Limb (tissue), 2 donors: Measurements from ENCODE around the gene COL6A6.

Experiments used
- DNase-seq, 2 donors: peaks; one replicate each; pipeline ENCODE4 v3.0.0-alpha.2; 2016; ENCODE audit errors: extremely low spot score in 2 of 2

Gene COL6A6

GRCh38 chr3:130516645-130517512, at the start of gene COL6A6:
Gene COL6A6 (plus strand): TSS chr3:130517177. CDS start chr3:130560365, 43,188 bp downstream.
- DNase-seq, result peak in 1 of 2 donors; percentile 62

- no peak for DNase-seq
These were observed 48.7 kb upstream of the COL6A6 start for GRCh38 chr3:130468311-130468710.

GRCh38 chr3:130470126-130470525, 46.9 kb upstream of the COL6A6 start:
- DNase-seq, result no peak

GRCh38 chr3:130473416-130473815, 43.6 kb upstream of the COL6A6 start:
- DNase-seq, result no peak

GRCh38 chr3:130480736-130481135, 36.2 kb upstream of the COL6A6 start:
- peak; percentile 39 to 60 for DNase-seq

GRCh38 chr3:130488288-130488687, 28.7 kb upstream of the COL6A6 start:
- DNase-seq, result no peak

GRCh38 chr3:130488769-130489450, 28.1 kb upstream of the COL6A6 start:
- no peak for DNase-seq

- DNase-seq, result no peak
These were observed 26.7 kb upstream of the COL6A6 start for GRCh38 chr3:130490241-130490640.

- no peak for DNase-seq
These were observed 25.5 kb upstream of the COL6A6 start for GRCh38 chr3:130491431-130491830.

- DNase-seq, result no peak
These were observed 12.3 kb upstream of the COL6A6 start for GRCh38 chr3:130504701-130505100.

- no peak for DNase-seq
These were observed 10.9 kb upstream of the COL6A6 start for GRCh38 chr3:130506031-130506430.

- no peak for DNase-seq
These were observed 9.2 kb upstream of the COL6A6 start for GRCh38 chr3:130507746-130508145.

GRCh38 chr3:130509008-130509407, 8.0 kb upstream of the COL6A6 start:
- DNase-seq, result peak; percentile 43 to 72

GRCh38 chr3:130514681-130515080, 2.3 kb upstream of the COL6A6 start:
- DNase-seq, result no peak

- no peak for DNase-seq
These were observed 1.2 kb upstream of the COL6A6 start for GRCh38 chr3:130515755-130516154.

GRCh38 chr3:130517602-130518001, 625 bp downstream of the COL6A6 start:
- peak in 1 of 2 donors; percentile 39 for DNase-seq

GRCh38 chr3:130519754-130520153, 2.8 kb downstream of the COL6A6 start:
- DNase-seq, result no peak

- DNase-seq, result no peak
These were observed 5.4 kb downstream of the COL6A6 start for GRCh38 chr3:130522399-130522798.

- DNase-seq, result no peak
These were observed 10.4 kb downstream of the COL6A6 start for GRCh38 chr3:130527426-130527825.

GRCh38 chr3:130528120-130528519, 11.1 kb downstream of the COL6A6 start:
- DNase-seq, result no peak

GRCh38 chr3:130529486-130530215, 12.7 kb downstream of the COL6A6 start:
- DNase-seq, result no peak

- no peak for DNase-seq
These were observed 16.3 kb downstream of the COL6A6 start for GRCh38 chr3:130533247-130533646.
